HG02759 (cell line): ENCODE data around the gene FRG2C.
"Not testable (repeated sequence)": the region's sequence is repeated elsewhere in the genome, so short reads cannot be mapped to it uniquely, and the experiment has no call there.

Experiments
- ATAC-seq: cut with Tn5 transposase; IDR thresholded peaks from one replicate; pipeline ENCODE4 v1.9.1; 2021; ENCODE audit warnings: mild to moderate bottlenecking, moderate library complexity; ENCODE audit not compliant: unreplicated experiment

FRG2C gene

GRCh38 chr3:75668759-75669347 is 4.7 kb downstream of the FRG2C start:
- peak; percentile 54 for ATAC-seq

- ATAC-seq = peak; percentile 52
Measured at GRCh38 chr3:75669348-75670297, 5.5 kb downstream of the FRG2C start.

GRCh38 chr3:75670298-75671286 is 6.5 kb downstream of the FRG2C start:
- ATAC-seq = not testable (repeated sequence)

DNA sequence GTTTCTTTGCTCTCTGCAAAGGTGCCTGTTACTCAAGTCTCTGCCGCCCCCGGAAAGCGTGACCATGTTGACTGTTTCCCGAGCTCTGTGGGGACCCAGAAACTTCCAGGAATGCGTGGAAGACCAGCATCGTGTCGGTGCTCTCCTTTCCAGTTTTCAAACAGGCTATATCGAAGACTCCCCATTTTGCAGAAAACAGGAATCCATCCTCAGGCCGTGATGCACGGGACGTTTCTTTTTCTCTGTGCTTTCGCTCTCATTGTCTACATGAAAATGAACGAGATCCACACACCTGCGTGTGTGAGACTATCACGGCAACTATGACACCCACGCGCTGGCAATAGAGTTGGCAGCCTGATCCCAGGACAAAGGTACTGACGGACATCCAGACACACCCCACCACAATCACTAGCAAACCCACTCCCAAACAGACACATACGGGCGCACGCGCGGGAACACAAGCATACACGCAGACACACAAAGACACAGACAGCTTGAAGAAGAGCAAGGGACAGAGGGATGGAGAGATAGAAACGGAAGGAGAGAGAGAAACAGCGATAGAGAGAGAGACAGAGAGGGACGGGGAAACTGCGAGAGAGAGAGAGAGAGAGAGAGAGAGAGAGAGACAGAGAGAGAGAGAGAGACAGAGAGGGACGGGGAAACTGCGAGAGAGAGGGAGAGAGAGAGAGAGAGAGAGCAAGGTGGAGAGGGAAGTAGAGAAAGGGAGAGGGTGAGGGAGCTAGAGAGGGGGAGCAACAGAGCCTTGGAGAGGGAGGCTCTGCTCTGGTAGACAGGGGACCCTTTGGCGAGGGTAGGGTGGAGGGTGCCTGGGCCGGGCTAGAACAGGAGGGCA is 7.4 kb downstream of the FRG2C start:
- not testable (repeated sequence) for ATAC-seq

GRCh38 chr3:75672140-75672775 is 8.1 kb downstream of the FRG2C start:
- peak; percentile 38 for ATAC-seq

GRCh38 chr3:75683965-75684364 is 19.8 kb downstream of the FRG2C start:
- not testable (repeated sequence) for ATAC-seq

DNA sequence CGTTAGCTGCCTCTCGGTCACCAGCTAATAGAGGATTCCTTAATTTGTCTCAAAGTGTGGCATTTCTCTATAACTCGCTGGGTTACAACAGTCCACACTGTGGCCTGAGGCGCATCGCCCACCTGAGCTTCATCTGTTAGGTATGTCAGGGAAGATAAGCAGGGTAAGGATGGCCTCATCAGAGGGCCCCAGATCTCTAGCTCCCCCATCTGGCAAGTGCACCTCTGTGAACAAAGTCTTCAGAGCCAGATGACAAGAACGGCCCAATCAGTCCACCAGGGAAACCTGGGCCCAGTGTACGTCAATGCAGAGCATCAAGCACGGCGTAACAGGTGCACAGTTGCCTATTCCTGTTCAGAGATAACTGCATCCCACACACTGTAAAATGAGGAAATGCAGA is 23.2 kb downstream of the FRG2C start:
- no peak for ATAC-seq

DNA sequence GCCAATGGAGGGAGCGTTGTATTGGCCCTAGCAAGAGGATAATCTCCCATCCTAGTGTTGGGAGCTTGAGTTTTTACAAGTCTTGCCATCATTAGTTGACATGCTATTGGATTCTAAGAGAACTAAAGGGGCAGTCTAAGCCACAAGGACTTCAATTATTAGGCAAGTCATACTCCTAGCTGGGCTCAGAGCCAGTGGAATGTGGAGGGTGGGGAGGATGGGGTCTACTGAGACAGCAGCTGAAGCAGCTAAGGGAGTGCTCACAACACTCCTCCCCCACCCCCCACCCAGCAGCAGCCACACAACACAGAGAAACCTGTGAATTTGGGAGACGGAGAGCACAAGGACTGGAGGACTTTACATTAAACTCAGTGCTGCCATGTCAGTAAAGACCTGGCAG is 27.9 kb downstream of the FRG2C start:
- ATAC-seq = no peak
